Stimulated activated CD4-positive, alpha-beta T cell treated with anti-CD3 and anti-CD28 coated beads, Interleukin-4, amount 100 ng/mL, for 48 hours (primary cell): ENCODE results near the gene C3orf18.

Experiments
- DNase-seq, 2 donors: peaks; one replicate each; pipeline ENCODE4 v3.0.0-alpha.2; 2020; ENCODE audit warnings: low read depth in 2 of 2

Gene C3orf18

GRCh38 chr3:50603261-50604109 is 35.9 kb upstream of the C3orf18 start:
- DNase-seq: no peak

- no peak for DNase-seq
Observed at GRCh38 chr3:50602595-50603191, 35.1 kb upstream of the C3orf18 start.

- peak; percentile 87 to 94 for DNase-seq
Observed at GRCh38 chr3:50600841-50601591, 33.5 kb upstream of the C3orf18 start.

GRCh38 chr3:50600141-50600753 is 32.7 kb upstream of the C3orf18 start:
- DNase-seq: no peak

GRCh38 chr3:50599716-50600118 is 32.2 kb upstream of the C3orf18 start:
- no peak for DNase-seq

GRCh38 chr3:50599115-50599715 is 31.7 kb upstream of the C3orf18 start:
- no peak for DNase-seq

- no peak for DNase-seq
Observed at GRCh38 chr3:50594253-50594785, 26.8 kb upstream of the C3orf18 start.

GRCh38 chr3:50592568-50592967 is 25.0 kb upstream of the C3orf18 start:
- no peak for DNase-seq

- no peak for DNase-seq
Observed at GRCh38 chr3:50591196-50591741, 23.7 kb upstream of the C3orf18 start.

GRCh38 chr3:50588759-50589433 is 21.3 kb upstream of the C3orf18 start:
- no peak for DNase-seq

GRCh38 chr3:50587806-50588758 is 20.5 kb upstream of the C3orf18 start:
- DNase-seq: peak; percentile 80 to 87

GRCh38 chr3:50587373-50587772 is 19.8 kb upstream of the C3orf18 start:
- DNase-seq: no peak

GRCh38 chr3:50586763-50587070 is 19.2 kb upstream of the C3orf18 start:
- no peak for DNase-seq

GRCh38 chr3:50585919-50586762 is 18.6 kb upstream of the C3orf18 start:
- no peak for DNase-seq

- DNase-seq: no peak
Observed at GRCh38 chr3:50584391-50584790, 16.8 kb upstream of the C3orf18 start.

GRCh38 chr3:50583897-50584296 is 16.4 kb upstream of the C3orf18 start:
- DNase-seq: no peak

GRCh38 chr3:50582083-50582482 is 14.5 kb upstream of the C3orf18 start:
- no peak for DNase-seq

GRCh38 chr3:50581459-50581842 is 13.9 kb upstream of the C3orf18 start:
- DNase-seq: no peak
